Effector memory CD4-positive, alpha-beta T cell (primary cell): ENCODE measurements around the gene PAOX.
A peak's percentile ranks its signal among the peaks of the same experiment; 100 is the strongest.
"Not testable (repeated sequence)": the region's sequence is repeated elsewhere in the genome, so short reads cannot be mapped to it uniquely, and the experiment has no call there.

ENCODE experiments used
- DNase-seq, 3 donors: peaks; one replicate each; pipeline ENCODE4 v3.0.0-alpha.2; 2020
- H3K27ac ChIP-seq: 2 replicates; pipeline ENCODE4 v1.7.0; 2013; ENCODE audit warnings: mild to moderate bottlenecking, low read length, moderate library complexity; ENCODE audit not compliant: insufficient read depth, poor library complexity, severe bottlenecking
- H3K27me3 ChIP-seq: replicated peaks from 2 replicates; pipeline ENCODE4 v1.7.0; 2013; ENCODE audit warnings: mild to moderate bottlenecking, low read length; ENCODE audit not compliant: insufficient read depth, control insufficient read depth, poor library complexity, severe bottlenecking
- H3K36me3 ChIP-seq: 2 replicates; pipeline ENCODE4 v1.7.0; 2013; ENCODE audit warnings: mild to moderate bottlenecking, low read length, moderate library complexity; ENCODE audit not compliant: control insufficient read depth, insufficient read depth
- H3K4me1 ChIP-seq: 2 replicates; pipeline ENCODE4 v1.7.0; 2013; ENCODE audit warnings: low read length, mild to moderate bottlenecking; ENCODE audit not compliant: control insufficient read depth, insufficient read depth, poor library complexity, severe bottlenecking
- H3K4me3 ChIP-seq: 2 replicates; pipeline ENCODE4 v1.7.0; 2013; ENCODE audit warnings: low read length, low read depth, mild to moderate bottlenecking; ENCODE audit not compliant: insufficient read depth, poor library complexity, severe bottlenecking
- H3K9me3 ChIP-seq: 2 replicates; pipeline ENCODE4 v1.7.0; 2013; ENCODE audit warnings: mild to moderate bottlenecking, low read length, moderate library complexity; ENCODE audit not compliant: control insufficient read depth

Gene PAOX

DNA sequence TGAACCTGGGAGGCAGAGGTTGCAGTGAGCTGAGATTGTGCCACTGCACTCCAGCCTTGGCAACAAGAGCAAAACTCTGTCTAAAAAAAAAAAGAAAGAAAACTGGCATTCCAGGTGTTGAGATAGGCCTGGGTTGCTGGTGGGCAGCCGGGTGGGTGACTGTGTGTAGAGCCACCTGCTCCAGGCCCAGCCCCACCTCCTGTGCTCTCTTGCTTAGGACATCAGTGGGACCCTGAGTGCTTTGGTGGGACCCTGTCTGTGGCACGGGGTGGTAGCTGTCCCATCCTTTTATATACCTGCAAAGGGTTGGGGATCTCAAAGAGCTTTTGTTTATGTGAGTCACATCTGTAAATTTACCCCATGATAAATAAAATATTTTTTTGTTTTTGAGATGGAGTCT, 6.2 kb downstream of the PAOX start:
- H3K9me3 ChIP-seq = no peaks in the 10 kb centered on the region
- no peaks in the 10 kb centered on the region for H3K27me3 ChIP-seq
- no peak overlapping the region for H3K4me3 ChIP-seq
- H3K27ac ChIP-seq = no peak overlapping the region
- peaks cover 14% of the 10 kb centered on the region for H3K4me1 ChIP-seq
- DNase-seq = no peak
- H3K36me3 ChIP-seq = no peaks in the 10 kb centered on the region

GRCh38 chr10:133386951-133387350, 7.9 kb downstream of the PAOX start:
- H3K27me3 ChIP-seq, H3K4me3 ChIP-seq, H3K36me3 ChIP-seq, H3K9me3 ChIP-seq, H3K27ac ChIP-seq, DNase-seq: not testable (repeated sequence)
- H3K4me1 ChIP-seq = peaks cover 28% of the 10 kb centered on the region

- Histone ChIP-seq H3K36me3 (no peaks in the 10 kb centered on the region), H3K4me3 (peak overlapping the region; percentile 51), H3K27me3 (no peaks in the 10 kb centered on the region), H3K27ac (peak overlapping the region; percentile 80), H3K9me3 (no peaks in the 10 kb centered on the region), H3K4me1 (peaks cover 29% of the 10 kb centered on the region)
- DNase-seq = no peak
Observed at GRCh38 chr10:133388236-133388972, 9.3 kb downstream of the PAOX start.

GRCh38 chr10:133388973-133389818, 10.1 kb downstream of the PAOX start:
- H3K4me3 ChIP-seq = peak overlapping the region; percentile 51
- DNase-seq = no peak
- no peaks in the 10 kb centered on the region for H3K9me3 ChIP-seq
- H3K27me3 ChIP-seq = no peaks in the 10 kb centered on the region
- no peaks in the 10 kb centered on the region for H3K36me3 ChIP-seq
- H3K27ac ChIP-seq = peak overlapping the region; percentile 80
- peaks cover 31% of the 10 kb centered on the region for H3K4me1 ChIP-seq

DNA sequence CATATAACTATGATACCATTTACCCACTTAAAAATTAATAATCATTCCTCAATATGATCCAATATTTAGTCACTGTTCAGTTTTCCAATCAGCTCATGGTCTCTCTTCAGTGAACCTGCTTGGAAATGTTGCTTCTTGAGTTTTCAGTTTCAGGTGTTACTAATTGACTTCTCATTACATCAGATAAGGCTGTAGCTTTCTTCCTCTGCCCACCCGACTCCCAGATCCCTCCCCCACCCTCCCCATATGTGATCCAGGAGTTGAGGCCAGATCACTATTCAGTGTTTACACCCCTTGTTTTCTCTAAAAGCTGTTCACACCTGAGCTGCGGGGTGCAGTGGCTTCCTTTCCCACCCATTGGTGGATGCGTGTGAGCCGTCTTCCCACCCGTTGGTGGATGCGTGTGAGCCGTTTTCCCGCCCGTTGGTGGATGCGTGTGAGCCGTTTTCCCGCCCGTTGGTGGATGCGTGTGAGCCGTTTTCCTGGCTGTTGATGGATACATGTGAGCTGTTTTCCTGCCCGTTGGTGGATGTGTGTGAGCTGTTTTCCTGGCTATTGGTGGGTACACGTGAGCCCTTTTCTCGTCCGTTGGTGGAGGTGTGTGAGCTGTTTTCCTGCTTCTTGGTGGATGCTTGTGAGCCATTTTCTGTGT, 11.7 kb downstream of the PAOX start:
- Histone ChIP-seq H3K27me3 (no peaks in the 10 kb centered on the region), H3K4me1 (peaks cover 39% of the 10 kb centered on the region), H3K4me3 (peak overlapping the region; percentile 7), H3K36me3 (no peaks in the 10 kb centered on the region), H3K27ac (peak overlapping the region; percentile 80), H3K9me3 (no peaks in the 10 kb centered on the region)
- no peak for DNase-seq

DNA sequence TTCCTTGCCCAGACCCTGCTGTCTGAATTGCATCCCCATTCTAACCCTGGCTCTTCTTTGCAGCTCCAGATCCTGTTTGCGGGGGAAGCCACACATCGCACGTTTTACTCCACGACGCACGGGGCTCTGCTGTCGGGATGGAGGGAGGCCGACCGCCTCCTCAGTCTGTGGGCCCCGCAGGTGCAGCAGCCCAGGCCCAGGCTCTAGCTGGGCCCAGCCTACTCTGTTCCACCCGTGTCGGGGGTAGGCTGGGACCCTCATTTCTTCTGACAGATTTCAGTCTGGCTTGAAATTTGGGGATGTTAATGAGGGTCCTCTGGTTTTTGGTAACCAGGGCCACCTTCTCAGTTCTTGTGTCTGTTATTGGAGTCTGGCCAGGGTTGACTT, 12.2 kb downstream of the PAOX start:
- peak overlapping the region; percentile 26 for H3K27ac ChIP-seq
- H3K4me3 ChIP-seq = no peak overlapping the region
- no peaks in the 10 kb centered on the region for H3K9me3 ChIP-seq
- DNase-seq = no peak
- peaks cover 39% of the 10 kb centered on the region for H3K4me1 ChIP-seq
- no peaks in the 10 kb centered on the region for H3K27me3 ChIP-seq
- peaks cover 4% of the 10 kb centered on the region for H3K36me3 ChIP-seq

- Histone ChIP-seq H3K9me3 (no peaks in the 10 kb centered on the region), H3K4me3 (no peak overlapping the region), H3K27me3 (no peaks in the 10 kb centered on the region), H3K4me1 (peaks cover 39% of the 10 kb centered on the region), H3K27ac (peak overlapping the region; percentile 26), H3K36me3 (peaks cover 9% of the 10 kb centered on the region)
- no peak for DNase-seq
Observed at GRCh38 chr10:133391761-133392518, 12.9 kb downstream of the PAOX start.

- H3K27ac ChIP-seq = peak overlapping the region; percentile 75
- DNase-seq = no peak
- H3K4me1 ChIP-seq = peaks cover 37% of the 10 kb centered on the region
Observed at GRCh38 chr10:133393401-133394063, 14.5 kb downstream of the PAOX start.

GRCh38 chr10:133394064-133394663, 15.1 kb downstream of the PAOX start, which contains the start of gene MTG1:
TSS of gene MTG1 (plus strand) at chr10:133394157. CDS start at chr10:133394221, 64 bp downstream.
- peak within 1 kb of the TSS; percentile 91 for H3K4me3 ChIP-seq
- peak; percentile 86 to 90 (median 88) for DNase-seq
- no peaks in the 10 kb centered on the region for H3K27me3 ChIP-seq
- peaks cover 33% of the 10 kb centered on the region for H3K4me1 ChIP-seq
- peaks cover 22% of the 10 kb centered on the region for H3K36me3 ChIP-seq
- no peaks in the 10 kb centered on the region for H3K9me3 ChIP-seq
- peak within 1 kb of the TSS; percentile 75 for H3K27ac ChIP-seq

More at GRCh38 chr10:133393401-133394063, 14.5 kb downstream of the PAOX start:
- no peaks in the 10 kb centered on the region for H3K9me3 ChIP-seq
- no peaks in the 10 kb centered on the region for H3K27me3 ChIP-seq
- H3K4me3 ChIP-seq = peak overlapping the region; percentile 91
- H3K36me3 ChIP-seq = peaks cover 15% of the 10 kb centered on the region
